PC-3 (cell line): ENCODE results near the gene TET2. TPM values are rescaled to one million over a fixed set of nuclear protein-coding genes. Genes with fewer than 3 reads are reported as not detected.

Source experiments
- ATAC-seq: fragments of 200-7000 bp; cut with Tn5 transposase; 2 replicates; pipeline ENCODE4 v1.9.1; 2020; ENCODE audit warnings: mild to moderate bottlenecking, moderate library complexity
- BruUV-seq: library from RNA; stranded (reverse); fragments of 400-500 nt; replicated peaks from 2 replicates; lab custom pipeline; 2021; lab: Mats Ljungman, UMichigan
- CTCF ChIA-PET: fragments of 300-600 bp; sonication (Branson Sonifier 250); formaldehyde crosslinking; loops from one replicate; lab custom pipeline; 2022; ENCODE audit warnings: antibody characterized with exemption; lab: Charles Lee
- POLR2A ChIA-PET: fragments of 300-600 bp; sonication (Branson Sonifier 250); formaldehyde crosslinking; loops from one replicate; lab custom pipeline; 2022; ENCODE audit warnings: antibody characterized with exemption; ENCODE audit not compliant: unreplicated experiment; lab: Charles Lee
- DNase-seq: peaks from one replicate; pipeline ENCODE4 v3.0.0-alpha.2; 2015
- H2AFZ ChIP-seq: fragments of 300-600 bp; sonication (generic); 2 replicates; pipeline ENCODE4 v1.6.0; 2016; ENCODE audit warnings: antibody characterized with exemption, low read length
- H3F3A ChIP-seq: fragments of 300-600 bp; sonication (generic); one replicate; pipeline ENCODE4 v1.6.0; 2017; ENCODE audit warnings: antibody characterized with exemption, low read length, control low read depth, mild to moderate bottlenecking; ENCODE audit not compliant: unreplicated experiment
- H3K27ac ChIP-seq: fragments of 300-600 bp; sonication (generic); 2 replicates; pipeline ENCODE4 v1.5.1; 2016; ENCODE audit warnings: mild to moderate bottlenecking, low read length
- H3K27me3 ChIP-seq: fragments of 300-600 bp; sonication (generic); 2 replicates; pipeline ENCODE4 v1.6.1; 2016; ENCODE audit warnings: low read length, mixed read lengths
- H3K36me3 ChIP-seq: fragments of 300-600 bp; sonication (generic); 2 replicates; pipeline ENCODE4 v1.6.1; 2016; ENCODE audit warnings: low read depth, mixed run types, low read length, mixed read lengths
- H3K4me1 ChIP-seq: fragments of 300-600 bp; sonication (generic); 2 replicates; pipeline ENCODE4 v1.5.1; 2016; ENCODE audit warnings: low read length; ENCODE audit not compliant: insufficient read depth
- H3K4me2 ChIP-seq: fragments of 300-600 bp; sonication (generic); 2 replicates; pipeline ENCODE4 v1.6.0; 2016; ENCODE audit warnings: low read length
- H3K4me3 ChIP-seq: fragments of 300-600 bp; sonication (generic); 2 replicates; pipeline ENCODE4 v1.5.1; 2016; ENCODE audit warnings: mild to moderate bottlenecking, low read length, mixed read lengths
- H3K79me2 ChIP-seq: fragments of 300-600 bp; sonication (generic); 2 replicates; pipeline ENCODE4 v1.6.1; 2017; ENCODE audit warnings: low read length, mixed read lengths
- H3K9ac ChIP-seq: fragments of 300-600 bp; sonication (generic); 2 replicates; pipeline ENCODE4 v1.6.0; 2016; ENCODE audit warnings: mild to moderate bottlenecking, low read length
- H3K9me2 ChIP-seq: fragments of 300-600 bp; sonication (generic); replicated peaks from 2 replicates; pipeline ENCODE4 v1.6.1; 2016; ENCODE audit warnings: mixed run types, low read length, mixed read lengths
- H3K9me3 ChIP-seq: fragments of 300-600 bp; sonication (generic); 2 replicates; pipeline ENCODE4 v1.6.1; 2016; ENCODE audit warnings: low read length, mixed read lengths
- H4K20me1 ChIP-seq: fragments of 300-600 bp; sonication (generic); 2 replicates; pipeline ENCODE4 v1.6.1; 2016; ENCODE audit warnings: low read length, mixed read lengths
- CTCF ChIP-seq: fragments of 300-600 bp; sonication (generic); conservative IDR thresholded peaks from 2 replicates; pipeline ENCODE4 v1.5.1; 2017; ENCODE audit warnings: antibody characterized with exemption, low read depth, mild to moderate bottlenecking, low read length
- EZH2 ChIP-seq: fragments of 300-600 bp; sonication (generic); IDR thresholded peaks from one replicate; pipeline ENCODE4 v1.6.1; 2017; ENCODE audit warnings: antibody characterized with exemption, mild to moderate bottlenecking, low read length; ENCODE audit not compliant: unreplicated experiment
- EZH2phosphoT487 ChIP-seq: fragments of 300-600 bp; sonication (generic); IDR thresholded peaks from 2 replicates; pipeline ENCODE4 v1.6.1; 2018; ENCODE audit warnings: mild to moderate bottlenecking, antibody characterized with exemption, low read length, borderline replicate concordance
- intact Hi-C: fragments of 100-400 bp; cut with micrococcal nuclease; formaldehyde crosslinking; loops from 2 replicates; pipeline ENCODE4 v1.9.0; 2023
- total RNA-seq: library from RNA; depleted of rRNA; stranded (reverse); fragments of >200 nt; gene quantifications from 2 replicates; pipeline ENCODE4 v1.2.3, GENCODE V29; 2014

The TET2 gene
- total RNA-seq, 1 experiment from 2014 or later = 5.6 TPM

GRCh38 chr4:105196523-105197145, 50.0 kb downstream of the TET2 start:
- BruUV-seq = no TSS peak
- ChIA-PET CTCF (no interaction called here), POLR2A (no interaction called here)
- intact Hi-C loops = loop anchor here (2.0 kb wide), 1 partner anchor 50 kb away; the partner anchor contains the start of gene TET2
- Histone ChIP-seq H3K9me3 (no peaks in the 10 kb centered on the region), H3K4me3 (no peak overlapping the region), H3K4me2 (peak overlapping the region; percentile 21), H2AFZ (no peak overlapping the region), H3K27me3 (no peaks in the 10 kb centered on the region), H3F3A (peaks cover 3% of the 10 kb centered on the region), H4K20me1 (no peaks in the 10 kb centered on the region), H3K9ac (no peak overlapping the region), H3K79me2 (peaks cover 10% of the 10 kb centered on the region), H3K9me2 (no peaks in the 10 kb centered on the region), H3K4me1 (peaks cover 57% of the 10 kb centered on the region), H3K27ac (peak overlapping the region; percentile 28; the same call in 1 of the 2 replicates), H3K36me3 (no peaks in the 10 kb centered on the region)
- ATAC-seq (peak; percentile 35; the same call in 1 of the 2 replicates), DNase-seq (peak; percentile 56)
- TF ChIP-seq EZH2phosphoT487 (no peak), CTCF (peak; percentile 52), EZH2 (no peak)

- DNase-seq = peak; percentile 63
- POLR2A ChIA-PET = no interaction called here
- H3F3A ChIP-seq = peaks cover 3% of the 10 kb centered on the region
- H3K9me3 ChIP-seq = no peaks in the 10 kb centered on the region
- CTCF ChIA-PET = no interaction called here
- ATAC-seq = peak; percentile 56
- H3K36me3 ChIP-seq = no peaks in the 10 kb centered on the region
- no peak overlapping the region for H3K9ac ChIP-seq
- H2AFZ ChIP-seq = no peak overlapping the region
- no peaks in the 10 kb centered on the region for H3K27me3 ChIP-seq
- H3K27ac ChIP-seq = peak overlapping the region; percentile 28
- peaks cover 10% of the 10 kb centered on the region for H3K79me2 ChIP-seq
- H3K4me2 ChIP-seq = peak overlapping the region; percentile 21
- no peaks in the 10 kb centered on the region for H4K20me1 ChIP-seq
- H3K4me3 ChIP-seq = no peak overlapping the region
- TF ChIP-seq EZH2 (no peak), CTCF (no peak), EZH2phosphoT487 (no peak)
- peaks cover 51% of the 10 kb centered on the region for H3K4me1 ChIP-seq
- BruUV-seq = no TSS peak
- intact Hi-C loops = loop anchor here (2.0 kb wide), 1 partner anchor 51 kb away; the partner anchor contains the start of gene TET2
- no peaks in the 10 kb centered on the region for H3K9me2 ChIP-seq
These were observed 51.1 kb downstream of the TET2 start for GRCh38 chr4:105197777-105198176.

- Histone ChIP-seq H3K79me2 (peaks cover 10% of the 10 kb centered on the region), H2AFZ (no peak overlapping the region), H3K9me2 (no peaks in the 10 kb centered on the region), H3K27me3 (no peaks in the 10 kb centered on the region), H3K27ac (no peak overlapping the region), H3F3A (peaks cover 3% of the 10 kb centered on the region), H3K9ac (no peak overlapping the region), H3K4me1 (peaks cover 47% of the 10 kb centered on the region), H3K9me3 (no peaks in the 10 kb centered on the region), H4K20me1 (no peaks in the 10 kb centered on the region), H3K4me2 (no peak overlapping the region), H3K4me3 (no peak overlapping the region), H3K36me3 (no peaks in the 10 kb centered on the region)
- POLR2A ChIA-PET = no interaction called here
- ATAC-seq = no peak
- no TSS peak for BruUV-seq
- TF ChIP-seq EZH2phosphoT487 (no peak), EZH2 (no peak), CTCF (no peak)
- CTCF ChIA-PET = no interaction called here
- intact Hi-C loops = no loop called here
- no peak for DNase-seq
These were observed 51.9 kb downstream of the TET2 start for GRCh38 chr4:105198541-105198940.
